ENCODE measurements around the gene RPTOR.

DNA sequence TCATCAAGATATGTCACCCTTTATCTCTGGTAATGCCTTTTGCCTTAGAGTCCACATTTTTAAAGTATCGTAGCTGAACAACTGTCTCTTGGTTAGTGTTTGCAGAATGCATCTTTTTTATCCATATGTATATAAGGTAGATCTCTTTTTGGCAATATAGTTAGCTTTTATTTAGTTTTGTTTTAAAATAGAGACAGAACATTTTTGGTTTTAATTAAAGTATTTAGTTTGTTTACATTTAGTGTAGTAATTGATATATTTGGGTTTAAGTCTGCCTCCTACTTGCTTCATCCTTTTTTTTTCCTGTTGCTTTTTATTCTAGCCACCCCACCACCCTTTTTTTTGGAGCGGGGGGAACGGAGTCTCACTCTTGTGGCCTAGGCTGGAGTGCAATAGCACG is 262.4 kb downstream of the RPTOR start:
- TF ChIP-seq, protein P1, sequence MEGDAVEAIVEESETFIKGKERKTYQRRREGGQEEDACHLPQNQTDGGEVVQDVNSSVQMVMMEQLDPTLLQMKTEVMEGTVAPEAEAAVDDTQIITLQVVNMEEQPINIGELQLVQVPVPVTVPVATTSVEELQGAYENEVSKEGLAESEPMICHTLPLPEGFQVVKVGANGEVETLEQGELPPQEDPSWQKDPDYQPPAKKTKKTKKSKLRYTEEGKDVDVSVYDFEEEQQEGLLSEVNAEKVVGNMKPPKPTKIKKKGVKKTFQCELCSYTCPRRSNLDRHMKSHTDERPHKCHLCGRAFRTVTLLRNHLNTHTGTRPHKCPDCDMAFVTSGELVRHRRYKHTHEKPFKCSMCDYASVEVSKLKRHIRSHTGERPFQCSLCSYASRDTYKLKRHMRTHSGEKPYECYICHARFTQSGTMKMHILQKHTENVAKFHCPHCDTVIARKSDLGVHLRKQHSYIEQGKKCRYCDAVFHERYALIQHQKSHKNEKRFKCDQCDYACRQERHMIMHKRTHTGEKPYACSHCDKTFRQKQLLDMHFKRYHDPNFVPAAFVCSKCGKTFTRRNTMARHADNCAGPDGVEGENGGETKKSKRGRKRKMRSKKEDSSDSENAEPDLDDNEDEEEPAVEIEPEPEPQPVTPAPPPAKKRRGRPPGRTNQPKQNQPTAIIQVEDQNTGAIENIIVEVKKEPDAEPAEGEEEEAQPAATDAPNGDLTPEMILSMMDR (IDR thresholded peaks at IDR 0.05) = no peak
- TF ChIP-seq, protein P2, sequence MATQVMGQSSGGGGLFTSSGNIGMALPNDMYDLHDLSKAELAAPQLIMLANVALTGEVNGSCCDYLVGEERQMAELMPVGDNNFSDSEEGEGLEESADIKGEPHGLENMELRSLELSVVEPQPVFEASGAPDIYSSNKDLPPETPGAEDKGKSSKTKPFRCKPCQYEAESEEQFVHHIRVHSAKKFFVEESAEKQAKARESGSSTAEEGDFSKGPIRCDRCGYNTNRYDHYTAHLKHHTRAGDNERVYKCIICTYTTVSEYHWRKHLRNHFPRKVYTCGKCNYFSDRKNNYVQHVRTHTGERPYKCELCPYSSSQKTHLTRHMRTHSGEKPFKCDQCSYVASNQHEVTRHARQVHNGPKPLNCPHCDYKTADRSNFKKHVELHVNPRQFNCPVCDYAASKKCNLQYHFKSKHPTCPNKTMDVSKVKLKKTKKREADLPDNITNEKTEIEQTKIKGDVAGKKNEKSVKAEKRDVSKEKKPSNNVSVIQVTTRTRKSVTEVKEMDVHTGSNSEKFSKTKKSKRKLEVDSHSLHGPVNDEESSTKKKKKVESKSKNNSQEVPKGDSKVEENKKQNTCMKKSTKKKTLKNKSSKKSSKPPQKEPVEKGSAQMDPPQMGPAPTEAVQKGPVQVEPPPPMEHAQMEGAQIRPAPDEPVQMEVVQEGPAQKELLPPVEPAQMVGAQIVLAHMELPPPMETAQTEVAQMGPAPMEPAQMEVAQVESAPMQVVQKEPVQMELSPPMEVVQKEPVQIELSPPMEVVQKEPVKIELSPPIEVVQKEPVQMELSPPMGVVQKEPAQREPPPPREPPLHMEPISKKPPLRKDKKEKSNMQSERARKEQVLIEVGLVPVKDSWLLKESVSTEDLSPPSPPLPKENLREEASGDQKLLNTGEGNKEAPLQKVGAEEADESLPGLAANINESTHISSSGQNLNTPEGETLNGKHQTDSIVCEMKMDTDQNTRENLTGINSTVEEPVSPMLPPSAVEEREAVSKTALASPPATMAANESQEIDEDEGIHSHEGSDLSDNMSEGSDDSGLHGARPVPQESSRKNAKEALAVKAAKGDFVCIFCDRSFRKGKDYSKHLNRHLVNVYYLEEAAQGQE (IDR thresholded peaks at IDR 0.05; ENCODE audit: insufficient read depth in 1 of 2, low read depth in 2 of 2, low read length in 1 of 2) = no peak
- no peak for TF ChIP-seq POLR2AphosphoS5 (IDR thresholded peaks at IDR 0.05; ENCODE audit: low read depth, low read length)
- TF ChIP-seq SIN3A (IDR thresholded peaks at IDR 0.05; ENCODE audit: borderline replicate concordance, insufficient read depth, low read depth, low read length) = no peak
